ENCODE data around the gene GHRHR. TPM values are rescaled to one million over a fixed set of nuclear protein-coding genes. Genes with fewer than 3 reads are reported as not detected.

Gene GHRHR
- total and polyA plus RNA-seq, 10 of the 15 experiments (the other 5 are each of a cell fraction or from before 2014, with no cell fraction given): not detected

DNA sequence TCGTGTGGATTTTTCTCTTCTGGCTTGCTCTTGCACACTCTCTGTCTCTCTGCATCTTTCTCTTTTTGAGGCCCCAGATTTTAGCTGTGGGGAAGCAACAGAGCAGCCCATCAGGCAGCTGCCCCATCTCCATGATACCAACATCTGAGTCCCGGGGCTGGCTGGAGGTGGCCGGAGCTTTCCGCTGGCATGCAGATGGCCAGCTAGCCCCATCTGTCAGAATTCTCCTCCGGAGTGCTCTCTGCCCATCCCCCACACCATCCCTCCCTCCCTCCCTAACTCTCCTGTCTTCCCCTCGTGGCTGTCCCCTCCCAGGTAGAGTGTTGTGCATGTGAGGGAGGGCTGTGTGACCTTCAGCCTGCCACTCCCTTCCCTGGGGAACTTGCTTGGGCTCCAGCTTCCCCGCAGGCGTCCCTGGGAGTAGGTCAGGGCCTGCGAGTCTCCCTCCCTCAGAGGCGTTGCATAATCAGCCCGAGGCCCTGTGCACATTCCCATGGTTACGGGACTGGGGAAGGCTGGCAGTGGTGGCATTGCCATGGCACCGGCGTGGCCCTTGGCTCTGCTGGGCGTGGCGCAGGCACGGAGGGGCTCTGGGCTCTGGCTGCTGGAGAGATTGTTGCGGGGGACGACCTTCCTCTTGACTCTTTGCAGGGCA is 24.7 kb downstream of the GHRHR start:
- no peak for ATAC-seq
- no peak overlapping the region for H2AFZ ChIP-seq (ENCODE audit: control insufficient read depth, low read depth, low read length)
- BruUV-seq (replicated peaks): no TSS peak
- DNase-seq (ENCODE audit: low read depth, low spot score): no peak
- peaks cover 0 to 1% of the 10 kb centered on the region in 2 experiments for H3K27me3 ChIP-seq (replicated peaks in 1 of 2; ENCODE audit: control insufficient read depth in 2 of 2, insufficient read depth in 2 of 2, low read length in 1 of 2)
- in situ Hi-C loops (cut with MboI) (loop anchor here (10.0 kb wide), 1 partner anchor 746 kb away; no protein-coding TSS in a partner anchor), intact Hi-C loops (cut with micrococcal nuclease; ENCODE audit: unreplicated experiment) (no loop called here)
- H3K27ac ChIP-seq (ENCODE audit: control insufficient read depth, insufficient read depth): no peak overlapping the region
- H3K4me1 ChIP-seq (ENCODE audit: control insufficient read depth, insufficient read depth, low read length): no peaks in the 10 kb centered on the region
- no peaks in the 10 kb centered on the region for H3K79me2 ChIP-seq (ENCODE audit: control insufficient read depth, insufficient read depth, low read length)
- no peak overlapping the region for H3K9ac ChIP-seq (ENCODE audit: control insufficient read depth, insufficient read depth, low read length)
- SMC1A ChIA-PET (ENCODE audit: uncharacterized antibody, unreplicated experiment): interaction anchor here (3.4 kb wide), 1 partner anchor 146 kb away, joined by 8 read pairs; no protein-coding TSS in a partner anchor
- FAIRE-seq: no peak
- POLR2A ChIA-PET: no interaction called here
- H3K36me3 ChIP-seq (ENCODE audit: control insufficient read depth in 2 of 2, insufficient read depth in 2 of 2, low read length in 1 of 2): no peaks in the 10 kb centered on the region
- no peaks in the 10 kb centered on the region for H4K20me1 ChIP-seq (ENCODE audit: control insufficient read depth, insufficient read depth)
- RAD21 ChIA-PET (ENCODE audit: unreplicated experiment): interaction anchor here (1.4 kb wide), 1 partner anchor 134 kb away, joined by 3 read pairs; no protein-coding TSS in a partner anchor
- 21% methylated on average over 18 of the region's 19 CpGs for WGBS (ENCODE audit: insufficient coverage, insufficient replicate concordance, low lambda C conversion rate, missing lambda C conversion rate)
- H3K4me2 ChIP-seq (ENCODE audit: control insufficient read depth, insufficient read depth): no peak overlapping the region
- CTCF ChIA-PET: interaction anchor here (1.4 kb wide), 1 partner anchor 134 kb away, joined by 4 read pairs; no protein-coding TSS in a partner anchor
- no peak for TF ChIP-seq ATF7 (IDR thresholded peaks at IDR 0.05; ENCODE audit: low read depth)
- no peak for TF ChIP-seq YY1 (IDR thresholded peaks at IDR 0.05; ENCODE audit: low read depth, low read length)
- TF ChIP-seq SREBF1 (IDR thresholded peaks at IDR 0.05; ENCODE audit: low read length): no peak
- TF ChIP-seq ZZZ3 (IDR thresholded peaks at IDR 0.05; ENCODE audit: control insufficient read depth, insufficient read length, low read depth): no peak
- no peak for TF ChIP-seq IKZF2 (IDR thresholded peaks at IDR 0.05)
- no peak for TF ChIP-seq HDAC6 (IDR thresholded peaks at IDR 0.05; ENCODE audit: unreplicated experiment)
- no peak for TF ChIP-seq IKZF1 (conservative IDR thresholded peaks at IDR 0.05)
- no peak for TF ChIP-seq RUNX3 (IDR thresholded peaks at IDR 0.05; ENCODE audit: low read length)
- TF ChIP-seq POU2F2 (IDR thresholded peaks at IDR 0.05; ENCODE audit: borderline replicate concordance, low read depth, low read length): no peak
- TF ChIP-seq KLF5 (IDR thresholded peaks at IDR 0.05; ENCODE audit: partially characterized antibody): no peak
- TF ChIP-seq LARP7 (IDR thresholded peaks at IDR 0.05): no peak
- TF ChIP-seq, protein P1, sequence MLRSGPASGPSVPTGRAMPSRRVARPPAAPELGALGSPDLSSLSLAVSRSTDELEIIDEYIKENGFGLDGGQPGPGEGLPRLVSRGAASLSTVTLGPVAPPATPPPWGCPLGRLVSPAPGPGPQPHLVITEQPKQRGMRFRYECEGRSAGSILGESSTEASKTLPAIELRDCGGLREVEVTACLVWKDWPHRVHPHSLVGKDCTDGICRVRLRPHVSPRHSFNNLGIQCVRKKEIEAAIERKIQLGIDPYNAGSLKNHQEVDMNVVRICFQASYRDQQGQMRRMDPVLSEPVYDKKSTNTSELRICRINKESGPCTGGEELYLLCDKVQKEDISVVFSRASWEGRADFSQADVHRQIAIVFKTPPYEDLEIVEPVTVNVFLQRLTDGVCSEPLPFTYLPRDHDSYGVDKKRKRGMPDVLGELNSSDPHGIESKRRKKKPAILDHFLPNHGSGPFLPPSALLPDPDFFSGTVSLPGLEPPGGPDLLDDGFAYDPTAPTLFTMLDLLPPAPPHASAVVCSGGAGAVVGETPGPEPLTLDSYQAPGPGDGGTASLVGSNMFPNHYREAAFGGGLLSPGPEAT (IDR thresholded peaks at IDR 0.05; ENCODE audit: low read depth): no peak
- no peak for TF ChIP-seq WRNIP1 (IDR thresholded peaks at IDR 0.05; ENCODE audit: borderline replicate concordance, low read depth, low read length)
- TF ChIP-seq PAX8 (IDR thresholded peaks at IDR 0.05): no peak
- no peak for TF ChIP-seq SMAD1 (IDR thresholded peaks at IDR 0.05; ENCODE audit: low read depth, partially characterized antibody)
- no peak for TF ChIP-seq MEF2B (IDR thresholded peaks at IDR 0.05; ENCODE audit: partially characterized antibody, poor library complexity, severe bottlenecking)
- TF ChIP-seq SP1 (IDR thresholded peaks at IDR 0.05; ENCODE audit: low read depth, low read length): no peak
- TF ChIP-seq PRDM15 (CRISPR knock-in tag; IDR thresholded peaks at IDR 0.05): no peak
- H3K4me3 ChIP-seq: no peak overlapping the region
- H3K9me3 ChIP-seq (replicated peaks; ENCODE audit: control insufficient read depth, insufficient read depth, low read length): no peaks in the 10 kb centered on the region

All from GM12878 (cell line).